DOHH2 (cell line): Measurements from ENCODE around the gene PPT1.

Source experiments
- H3F3A ChIP-seq: fragments of 200-600 bp; sonication (generic), shearing (Covaris generic); 2 replicates; pipeline ENCODE4 v1.6.0; 2016; ENCODE audit warnings: antibody characterized with exemption, mild to moderate bottlenecking; ENCODE audit not compliant: control insufficient read depth, insufficient read depth
- H3K27ac ChIP-seq: fragments of 200-600 bp; sonication (generic); 2 replicates; pipeline ENCODE4 v1.5.1; 2014; ENCODE audit warnings: low read depth, mild to moderate bottlenecking, low read length, moderate library complexity
- H3K27me3 ChIP-seq: fragments of 200-600 bp; sonication (generic); 2 replicates; pipeline ENCODE4 v1.6.1; 2014; ENCODE audit warnings: mild to moderate bottlenecking, low read length, mixed read lengths; ENCODE audit not compliant: control insufficient read depth
- H3K36me3 ChIP-seq: fragments of 200-600 bp; sonication (generic); 2 replicates; pipeline ENCODE4 v1.6.1; 2014; ENCODE audit warnings: mild to moderate bottlenecking, low read length, moderate library complexity, mixed read lengths; ENCODE audit not compliant: control insufficient read depth
- H3K4me1 ChIP-seq: fragments of 200-600 bp; sonication (generic); 2 replicates; pipeline ENCODE4 v1.6.1; 2014; ENCODE audit warnings: mild to moderate bottlenecking, low read length, mixed read lengths; ENCODE audit not compliant: control insufficient read depth
- H3K4me2 ChIP-seq: fragments of 200-600 bp; sonication (generic); 2 replicates; pipeline ENCODE4 v1.6.0; 2014; ENCODE audit warnings: mild to moderate bottlenecking, low read length, moderate library complexity
- H3K4me3 ChIP-seq: fragments of 200-600 bp; sonication (generic); 2 replicates; pipeline ENCODE4 v1.5.1; 2014; ENCODE audit warnings: mild to moderate bottlenecking, low read length, mixed read lengths
- H3K79me2 ChIP-seq: fragments of 200-600 bp; sonication (generic); 2 replicates; pipeline ENCODE4 v1.6.1; 2014; ENCODE audit warnings: mild to moderate bottlenecking, low read length, mixed read lengths; ENCODE audit not compliant: control insufficient read depth
- H3K9me2 ChIP-seq: fragments of 200-600 bp; sonication (generic); replicated peaks from 2 replicates; pipeline ENCODE4 v1.6.1; 2014; ENCODE audit warnings: mild to moderate bottlenecking, low read length, mixed read lengths; ENCODE audit not compliant: control insufficient read depth
- H3K9me3 ChIP-seq: fragments of 200-600 bp; sonication (generic); 2 replicates; pipeline ENCODE4 v1.6.1; 2014; ENCODE audit warnings: antibody characterized with exemption, low read length, mixed read lengths; ENCODE audit not compliant: control insufficient read depth, insufficient read depth
- H4K20me1 ChIP-seq: fragments of 200-600 bp; sonication (generic); 2 replicates; pipeline ENCODE4 v1.6.0; 2014; ENCODE audit warnings: low read depth, mild to moderate bottlenecking, antibody characterized with exemption, low read length, moderate library complexity; ENCODE audit not compliant: control insufficient read depth, insufficient read depth
- EZH2phosphoT487 ChIP-seq: fragments of 200-600 bp; sonication (generic); IDR thresholded peaks from 2 replicates; pipeline ENCODE4 v1.6.1; 2017; ENCODE audit warnings: borderline replicate concordance, mild to moderate bottlenecking, antibody characterized with exemption, low read length, moderate library complexity, mixed read lengths
- TF ChIP-seq, protein P1 (sequence below): fragments of 200-600 bp; sonication (generic); IDR thresholded peaks from one replicate; pipeline ENCODE4 v1.5.1; 2014; ENCODE audit warnings: antibody characterized with exemption, mild to moderate bottlenecking, low read depth, low read length; ENCODE audit not compliant: poor library complexity, severe bottlenecking

The PPT1 gene

GRCh38 chr1:40032240-40032891 is 64.7 kb downstream of the PPT1 start:
- no peak overlapping the region for H3K4me3 ChIP-seq
- no peaks in the 10 kb centered on the region for H3K79me2 ChIP-seq
- no peak for TF ChIP-seq EZH2phosphoT487
- TF ChIP-seq, protein P1, sequence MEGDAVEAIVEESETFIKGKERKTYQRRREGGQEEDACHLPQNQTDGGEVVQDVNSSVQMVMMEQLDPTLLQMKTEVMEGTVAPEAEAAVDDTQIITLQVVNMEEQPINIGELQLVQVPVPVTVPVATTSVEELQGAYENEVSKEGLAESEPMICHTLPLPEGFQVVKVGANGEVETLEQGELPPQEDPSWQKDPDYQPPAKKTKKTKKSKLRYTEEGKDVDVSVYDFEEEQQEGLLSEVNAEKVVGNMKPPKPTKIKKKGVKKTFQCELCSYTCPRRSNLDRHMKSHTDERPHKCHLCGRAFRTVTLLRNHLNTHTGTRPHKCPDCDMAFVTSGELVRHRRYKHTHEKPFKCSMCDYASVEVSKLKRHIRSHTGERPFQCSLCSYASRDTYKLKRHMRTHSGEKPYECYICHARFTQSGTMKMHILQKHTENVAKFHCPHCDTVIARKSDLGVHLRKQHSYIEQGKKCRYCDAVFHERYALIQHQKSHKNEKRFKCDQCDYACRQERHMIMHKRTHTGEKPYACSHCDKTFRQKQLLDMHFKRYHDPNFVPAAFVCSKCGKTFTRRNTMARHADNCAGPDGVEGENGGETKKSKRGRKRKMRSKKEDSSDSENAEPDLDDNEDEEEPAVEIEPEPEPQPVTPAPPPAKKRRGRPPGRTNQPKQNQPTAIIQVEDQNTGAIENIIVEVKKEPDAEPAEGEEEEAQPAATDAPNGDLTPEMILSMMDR = peak; percentile 88
- H3K4me1 ChIP-seq = peaks cover 36% of the 10 kb centered on the region
- no peaks in the 10 kb centered on the region for H3K9me2 ChIP-seq
- H3K27me3 ChIP-seq = 0 out of 2 replicates have a peak, but pooled peaks cover 5% of the 10 kb centered on the region
- no peak overlapping the region for H3K27ac ChIP-seq
- H3K9me3 ChIP-seq = no peaks in the 10 kb centered on the region
- H4K20me1 ChIP-seq = no peaks in the 10 kb centered on the region
- H3K36me3 ChIP-seq = no peaks in the 10 kb centered on the region
- peaks cover 4% of the 10 kb centered on the region; the same call in 1 of the 2 replicates for H3F3A ChIP-seq
- H3K4me2 ChIP-seq = no peak overlapping the region

- Histone ChIP-seq H4K20me1 (no peaks in the 10 kb centered on the region), H3K79me2 (no peaks in the 10 kb centered on the region), H3K9me3 (peaks cover 6% of the 10 kb centered on the region), H3K9me2 (no peaks in the 10 kb centered on the region), H3K4me2 (no peak overlapping the region), H3K27me3 (0 out of 2 replicates have a peak, but pooled peaks cover 5% of the 10 kb centered on the region), H3K4me1 (peaks cover 32% of the 10 kb centered on the region), H3K36me3 (no peaks in the 10 kb centered on the region), H3K27ac (no peak overlapping the region), H3K4me3 (no peak overlapping the region), H3F3A (no peaks in the 10 kb centered on the region)
- TF ChIP-seq, protein P1 = no peak
- TF ChIP-seq EZH2phosphoT487 = no peak
Observed at GRCh38 chr1:40030528-40031135, 66.4 kb downstream of the PPT1 start.

DNA sequence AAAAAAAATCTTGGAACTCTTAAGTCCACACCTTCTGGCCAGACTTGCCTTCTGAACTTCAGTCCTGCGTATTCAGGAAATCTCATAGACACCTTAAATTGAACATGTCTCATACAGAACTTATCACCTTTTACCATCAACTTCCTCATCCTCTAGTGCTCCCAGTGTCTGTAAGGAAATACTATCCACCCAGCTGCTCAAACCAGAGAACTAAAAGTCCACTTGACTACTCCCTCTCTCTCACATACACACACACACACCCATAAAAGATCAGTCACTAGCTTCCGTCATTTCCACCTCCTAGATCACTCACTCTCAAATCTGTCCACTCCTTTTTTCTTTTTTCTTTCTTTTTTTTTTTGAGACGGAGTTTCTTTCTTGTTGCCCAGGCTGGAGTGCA is 67.4 kb downstream of the PPT1 start:
- no peak overlapping the region for H3K4me3 ChIP-seq
- no peaks in the 10 kb centered on the region for H3F3A ChIP-seq
- TF ChIP-seq, protein P1 = no peak
- no peak for TF ChIP-seq EZH2phosphoT487
- H3K27me3 ChIP-seq = 0 out of 2 replicates have a peak, but pooled peaks cover 5% of the 10 kb centered on the region
- no peak overlapping the region for H3K27ac ChIP-seq
- H3K36me3 ChIP-seq = no peaks in the 10 kb centered on the region
- H3K9me2 ChIP-seq = no peaks in the 10 kb centered on the region
- H3K9me3 ChIP-seq = peaks cover 6% of the 10 kb centered on the region
- H3K4me2 ChIP-seq = no peak overlapping the region
- peaks cover 24% of the 10 kb centered on the region for H3K4me1 ChIP-seq
- H4K20me1 ChIP-seq = no peaks in the 10 kb centered on the region
- no peaks in the 10 kb centered on the region for H3K79me2 ChIP-seq
